ENCODE results near the gene DDR1.
"Not testable (repeated sequence)": the region's sequence is repeated elsewhere in the genome, so short reads cannot be mapped to it uniquely, and the experiment has no call there.

DDR1 gene

GRCh38 chr6:30870546-30870945, 13.8 kb upstream of the DDR1 start:
- no peak for DNase-seq (ENCODE audit: low read depth, low spot score)
- TF ChIP-seq YY1 (IDR thresholded peaks at IDR 0.05; ENCODE audit: insufficient read depth, insufficient read length) (no peak), ZNF274 (IDR thresholded peaks at IDR 0.05; ENCODE audit: low read depth, low read length) (no peak), SUZ12 (IDR thresholded peaks at IDR 0.05; ENCODE audit: extremely low read depth, insufficient read depth, insufficient read length) (no peak)

DNA sequence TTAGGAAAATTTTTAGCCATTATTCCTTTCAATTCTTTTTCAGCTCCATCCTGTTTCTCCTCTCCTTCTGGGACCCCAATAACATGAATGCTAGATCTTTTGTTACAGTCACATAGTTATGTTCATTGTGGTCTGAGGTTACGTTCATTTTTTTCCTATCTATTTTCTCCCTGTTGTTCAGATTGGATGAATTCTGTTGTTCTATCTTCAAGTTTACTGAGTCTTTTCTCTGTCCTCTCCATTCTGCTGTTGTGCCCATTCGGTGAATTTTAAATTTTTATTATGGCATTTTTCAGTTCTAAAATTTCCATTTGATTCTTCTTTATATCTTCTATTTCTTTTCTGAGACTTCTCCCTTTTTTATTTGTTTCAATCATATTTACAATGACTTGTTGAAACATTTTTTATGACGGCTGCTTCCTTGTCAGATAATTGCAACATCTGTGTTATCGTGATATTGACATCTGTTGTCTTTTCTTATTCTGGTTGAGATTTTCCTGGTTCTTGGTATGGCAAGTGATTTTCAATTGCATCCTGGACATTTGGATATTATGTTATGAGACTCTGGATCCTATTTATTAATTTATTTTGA, 12.6 kb upstream of the DDR1 start:
- Histone ChIP-seq H3K9ac (ENCODE audit: insufficient read length, low read depth) (no peak overlapping the region), H3K4me3 (ENCODE audit: insufficient read length, low read depth) (no peak overlapping the region), H3K36me3 (ENCODE audit: insufficient read depth, insufficient read length, low read length) (no peaks in the 10 kb centered on the region), H3K27me3 (ENCODE audit: insufficient read depth, insufficient read length) (no peaks in the 10 kb centered on the region), H3K9me3 (ENCODE audit: insufficient read depth, low read length) (peaks cover 52% of the 10 kb centered on the region), H3K4me1 (ENCODE audit: insufficient read depth, insufficient read length) (no peaks in the 10 kb centered on the region)
- no peak for DNase-seq (ENCODE audit: low read depth, low spot score)
- TF ChIP-seq YY1 (IDR thresholded peaks at IDR 0.05; ENCODE audit: insufficient read depth, insufficient read length) (no peak), SUZ12 (IDR thresholded peaks at IDR 0.05; ENCODE audit: extremely low read depth, insufficient read depth, insufficient read length) (no peak), ZNF274 (IDR thresholded peaks at IDR 0.05; ENCODE audit: low read depth, low read length) (no peak)

More at GRCh38 chr6:30870546-30870945, 13.8 kb upstream of the DDR1 start:
- Histone ChIP-seq H3K4me1 (ENCODE audit: insufficient read depth, insufficient read length) (no peaks in the 10 kb centered on the region), H3K9ac (ENCODE audit: insufficient read length, low read depth) (no peak overlapping the region), H3K27me3 (ENCODE audit: insufficient read depth, insufficient read length) (no peaks in the 10 kb centered on the region), H3K36me3 (ENCODE audit: insufficient read depth, insufficient read length, low read length) (no peaks in the 10 kb centered on the region), H3K4me3 (ENCODE audit: insufficient read length, low read depth) (no peak overlapping the region), H3K9me3 (ENCODE audit: insufficient read depth, low read length) (peaks cover 52% of the 10 kb centered on the region)

DNA sequence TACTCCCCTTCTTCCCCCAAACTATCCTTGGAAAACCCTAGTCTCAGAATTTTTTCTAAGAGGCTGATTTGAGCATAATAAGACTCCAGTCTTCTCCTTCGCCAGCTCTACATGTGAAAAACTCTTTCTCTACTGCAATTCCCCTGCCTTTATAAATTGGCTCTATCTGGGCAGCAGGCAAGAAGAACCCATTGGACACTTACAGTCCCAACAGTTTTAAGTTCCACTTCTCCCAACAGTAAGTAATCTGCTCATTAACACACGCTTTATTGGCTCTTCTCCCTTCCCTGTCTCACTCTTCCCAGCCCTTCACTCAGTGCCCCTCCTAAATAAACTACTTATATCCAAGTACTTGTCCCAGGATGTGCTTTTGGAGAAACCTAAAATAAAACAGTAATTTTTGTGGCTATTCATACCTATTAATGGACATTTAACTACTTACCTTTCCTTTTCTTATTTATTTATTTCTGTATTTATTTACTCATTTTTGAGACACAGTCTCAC, 11.1 kb upstream of the DDR1 start:
- peaks cover 48% of the 10 kb centered on the region for H3K9me3 ChIP-seq (ENCODE audit: insufficient read depth, low read length)

GRCh38 chr6:30873795-30874194, 10.5 kb upstream of the DDR1 start:
- H3K36me3 ChIP-seq (ENCODE audit: insufficient read depth, insufficient read length, low read length); H3K9ac ChIP-seq (ENCODE audit: insufficient read length, low read depth); H3K27me3 ChIP-seq (ENCODE audit: insufficient read depth, insufficient read length); H3K4me1 ChIP-seq (ENCODE audit: insufficient read depth, insufficient read length); H3K4me3 ChIP-seq (ENCODE audit: insufficient read length, low read depth); DNase-seq (ENCODE audit: low read depth, low spot score): not testable (repeated sequence)
- H3K9me3 ChIP-seq (ENCODE audit: insufficient read depth, low read length), result peaks cover 42% of the 10 kb centered on the region

More for the DNA sequence above, 11.1 kb upstream of the DDR1 start:
- H3K4me1 ChIP-seq (ENCODE audit: insufficient read depth, insufficient read length), result no peaks in the 10 kb centered on the region
- no peak overlapping the region for H3K4me3 ChIP-seq (ENCODE audit: insufficient read length, low read depth)
- no peak overlapping the region for H3K9ac ChIP-seq (ENCODE audit: insufficient read length, low read depth)
- TF ChIP-seq ZNF274 (IDR thresholded peaks at IDR 0.05; ENCODE audit: low read depth, low read length) (no peak), SUZ12 (IDR thresholded peaks at IDR 0.05; ENCODE audit: extremely low read depth, insufficient read depth, insufficient read length) (no peak), YY1 (IDR thresholded peaks at IDR 0.05; ENCODE audit: insufficient read depth, insufficient read length) (no peak)
- H3K27me3 ChIP-seq (ENCODE audit: insufficient read depth, insufficient read length), result no peaks in the 10 kb centered on the region
- no peaks in the 10 kb centered on the region for H3K36me3 ChIP-seq (ENCODE audit: insufficient read depth, insufficient read length, low read length)
- DNase-seq (ENCODE audit: low read depth, low spot score), result no peak

GRCh38 chr6:30875244-30876038, 8.9 kb upstream of the DDR1 start:
- DNase-seq (ENCODE audit: low read depth, low spot score), result no peak

DNA sequence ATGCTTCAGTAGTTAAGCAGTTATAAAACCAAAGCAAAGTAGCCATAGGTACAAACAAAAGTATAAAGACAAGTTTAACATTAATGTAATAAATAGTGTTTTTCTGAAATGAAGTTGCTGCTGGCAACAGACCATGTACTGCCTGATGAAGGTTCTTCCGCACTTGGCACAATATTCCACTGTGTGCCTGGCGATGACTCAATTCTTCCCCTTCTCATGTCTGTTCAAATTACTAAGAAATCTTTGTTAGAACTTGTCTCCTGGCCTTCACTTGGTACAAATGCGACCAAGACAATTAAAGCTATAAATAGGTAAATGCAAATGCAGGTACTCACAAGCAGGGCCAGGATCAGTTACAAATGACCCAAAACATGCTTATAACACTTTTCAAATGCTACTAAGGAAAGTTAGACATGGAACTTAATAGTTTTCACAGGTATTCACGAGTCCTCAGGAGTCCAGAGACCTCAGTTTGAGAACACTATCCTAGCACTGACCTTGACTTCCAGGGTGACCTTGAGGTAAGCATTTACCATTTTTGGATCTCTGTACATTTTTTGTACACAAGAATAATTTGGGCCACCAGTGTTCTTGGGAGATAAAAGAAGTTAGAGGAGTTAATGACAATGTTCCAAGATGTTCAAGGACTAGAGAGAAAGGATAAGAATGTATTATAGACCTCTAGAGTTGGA, 8.1 kb upstream of the DDR1 start:
- no peak overlapping the region for H3K9ac ChIP-seq (ENCODE audit: insufficient read length, low read depth)
- H3K9me3 ChIP-seq (ENCODE audit: insufficient read depth, low read length), result peaks cover 22% of the 10 kb centered on the region; the same call in 1 of the 2 replicates

More at GRCh38 chr6:30875244-30876038, 8.9 kb upstream of the DDR1 start:
- no peak for TF ChIP-seq ZNF274 (IDR thresholded peaks at IDR 0.05; ENCODE audit: low read depth, low read length)
- no peak for TF ChIP-seq YY1 (IDR thresholded peaks at IDR 0.05; ENCODE audit: insufficient read depth, insufficient read length)
- TF ChIP-seq SUZ12 (IDR thresholded peaks at IDR 0.05; ENCODE audit: extremely low read depth, insufficient read depth, insufficient read length), result no peak
- H3K9me3 ChIP-seq (ENCODE audit: insufficient read depth, low read length), result peaks cover 30% of the 10 kb centered on the region
- H3K36me3 ChIP-seq (ENCODE audit: insufficient read depth, insufficient read length, low read length), result no peaks in the 10 kb centered on the region
- peaks cover 6% of the 10 kb centered on the region for H3K4me1 ChIP-seq (ENCODE audit: insufficient read depth, insufficient read length)
- H3K4me3 ChIP-seq (ENCODE audit: insufficient read length, low read depth), result no peak overlapping the region
- H3K27me3 ChIP-seq (ENCODE audit: insufficient read depth, insufficient read length), result no peaks in the 10 kb centered on the region
- H3K9ac ChIP-seq (ENCODE audit: insufficient read length, low read depth), result no peak overlapping the region

More for the DNA sequence above, 8.1 kb upstream of the DDR1 start:
- Histone ChIP-seq H3K36me3 (ENCODE audit: insufficient read depth, insufficient read length, low read length) (no peaks in the 10 kb centered on the region), H3K4me3 (ENCODE audit: insufficient read length, low read depth) (no peak overlapping the region), H3K4me1 (ENCODE audit: insufficient read depth, insufficient read length) (peaks cover 9% of the 10 kb centered on the region), H3K27me3 (ENCODE audit: insufficient read depth, insufficient read length) (no peaks in the 10 kb centered on the region)
- no peak for TF ChIP-seq SUZ12 (IDR thresholded peaks at IDR 0.05; ENCODE audit: extremely low read depth, insufficient read depth, insufficient read length)
- TF ChIP-seq ZNF274 (IDR thresholded peaks at IDR 0.05; ENCODE audit: low read depth, low read length), result no peak
- no peak for DNase-seq (ENCODE audit: low read depth, low spot score)

All from NT2/D1 (cell line).